Astrocyte (in vitro differentiated cells and primary cell): ENCODE results near the gene IGHMBP2.

ENCODE experiments used
- EZH2 ChIP-seq: IDR thresholded peaks from 2 replicates; pipeline ENCODE4 v1.6.1; 2012; ENCODE audit warnings: mild to moderate bottlenecking, low read length, inconsistent platforms; ENCODE audit not compliant: insufficient read depth
- TF ChIP-seq, protein P1 (sequence below): IDR thresholded peaks from 2 replicates; pipeline ENCODE4 v1.5.1; 2011; ENCODE audit warnings: low read depth, mild to moderate bottlenecking, inconsistent platforms, low read length, moderate library complexity; ENCODE audit not compliant: insufficient read depth

DNA sequence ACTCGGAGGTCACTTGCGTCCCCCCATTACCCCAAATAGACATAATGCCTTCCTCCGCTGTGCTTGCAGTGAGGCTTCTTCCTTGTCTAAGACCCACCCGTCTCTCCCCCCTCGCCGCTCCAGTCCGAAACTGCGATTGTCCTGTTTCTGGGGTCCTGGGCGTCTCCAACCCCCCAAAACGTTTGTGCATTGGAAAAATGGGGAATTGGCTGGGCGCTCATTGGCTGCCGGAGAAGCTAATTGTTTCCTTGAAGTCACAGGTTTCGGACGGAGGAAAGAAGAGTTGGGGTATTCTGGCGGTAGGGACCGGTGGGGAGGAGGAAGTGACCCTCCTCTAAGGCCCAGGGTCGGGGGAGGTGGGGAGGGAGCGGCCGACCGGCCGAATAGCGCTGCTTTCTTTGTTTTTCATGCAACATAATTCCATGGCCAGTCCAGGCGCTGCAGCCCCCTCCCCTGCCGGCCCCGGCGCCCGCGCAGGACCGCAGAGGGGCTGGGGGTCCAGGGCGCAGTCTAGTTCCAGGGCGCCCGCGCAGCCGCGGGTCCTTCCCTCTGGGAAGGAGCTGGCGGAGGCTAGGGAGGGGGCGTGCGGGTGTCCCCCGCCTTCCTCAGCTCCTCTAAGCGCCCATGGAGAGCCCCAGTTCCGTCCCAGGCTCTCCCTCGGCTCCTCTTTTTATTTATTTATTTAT is 49.3 kb upstream of the IGHMBP2 start:
- TF ChIP-seq, protein P1, sequence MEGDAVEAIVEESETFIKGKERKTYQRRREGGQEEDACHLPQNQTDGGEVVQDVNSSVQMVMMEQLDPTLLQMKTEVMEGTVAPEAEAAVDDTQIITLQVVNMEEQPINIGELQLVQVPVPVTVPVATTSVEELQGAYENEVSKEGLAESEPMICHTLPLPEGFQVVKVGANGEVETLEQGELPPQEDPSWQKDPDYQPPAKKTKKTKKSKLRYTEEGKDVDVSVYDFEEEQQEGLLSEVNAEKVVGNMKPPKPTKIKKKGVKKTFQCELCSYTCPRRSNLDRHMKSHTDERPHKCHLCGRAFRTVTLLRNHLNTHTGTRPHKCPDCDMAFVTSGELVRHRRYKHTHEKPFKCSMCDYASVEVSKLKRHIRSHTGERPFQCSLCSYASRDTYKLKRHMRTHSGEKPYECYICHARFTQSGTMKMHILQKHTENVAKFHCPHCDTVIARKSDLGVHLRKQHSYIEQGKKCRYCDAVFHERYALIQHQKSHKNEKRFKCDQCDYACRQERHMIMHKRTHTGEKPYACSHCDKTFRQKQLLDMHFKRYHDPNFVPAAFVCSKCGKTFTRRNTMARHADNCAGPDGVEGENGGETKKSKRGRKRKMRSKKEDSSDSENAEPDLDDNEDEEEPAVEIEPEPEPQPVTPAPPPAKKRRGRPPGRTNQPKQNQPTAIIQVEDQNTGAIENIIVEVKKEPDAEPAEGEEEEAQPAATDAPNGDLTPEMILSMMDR: no peak
- peak; percentile 88 for TF ChIP-seq EZH2
